B cell (primary cell): ENCODE measurements around the gene SSRP1. TPM values are rescaled to one million over a fixed set of nuclear protein-coding genes. Genes with fewer than 3 reads are reported as not detected.

Experiments
- ATAC-seq: fragments of 200-7000 bp; cut with Tn5 transposase; one replicate; pipeline ENCODE4 v1.10.0; 2021; ENCODE audit warnings: low read depth, mild to moderate bottlenecking, moderate number of reproducible peaks, moderate library complexity
- CTCF ChIA-PET: fragments of 350-600 bp; sonication (Branson Sonifier 250); formaldehyde crosslinking; loops from one replicate; lab custom pipeline; 2021; ENCODE audit warnings: antibody characterized with exemption, inconsistent platforms; lab: Charles Lee
- POLR2A ChIA-PET: fragments of 350-600 bp; sonication (Branson Sonifier 250); formaldehyde crosslinking; loops from one replicate; lab custom pipeline; 2021; ENCODE audit warnings: antibody characterized with exemption; lab: Charles Lee
- DNase-seq: peaks from one replicate; pipeline ENCODE4 v3.0.0; 2013
- H2AFZ ChIP-seq: 2 replicates; pipeline ENCODE4 v1.6.1; 2012; ENCODE audit warnings: mild to moderate bottlenecking, low read depth, low read length; ENCODE audit not compliant: insufficient read depth, poor library complexity, severe bottlenecking
- H3K27ac ChIP-seq, 2 donors: 1 replicate in 1 of 2; 2 replicates in 1 of 2; pipeline ENCODE4 v1.5.1; 2012 to 2013; ENCODE audit warnings: low read length in 2 of 2, mild to moderate bottlenecking in 2 of 2, moderate library complexity in 1 of 2
- H3K27me3 ChIP-seq, 4 experiments: fragments of 200-600 bp in 1 of 4; sonication (generic) in 1 of 4; replicated peaks in 1 of 4; 1 replicate in 2 of 4; 2 replicates in 2 of 4; pipeline versions ENCODE4 v1.6.1 to v1.7.0; 2013 to 2016; ENCODE audit warnings: low read length in 3 of 4, mild to moderate bottlenecking in 2 of 4, mixed read lengths in 1 of 4, moderate library complexity in 1 of 4; ENCODE audit not compliant: insufficient read depth in 4 of 4, control insufficient read depth in 3 of 4; ENCODE audit errors: control extremely low read depth in 1 of 4
- H3K36me3 ChIP-seq, 2 experiments: replicated peaks in 1 of 2; 1 replicate in 1 of 2; 2 replicates in 1 of 2; pipeline versions ENCODE4 v1.6.1 to v1.7.1; 2013; ENCODE audit warnings: low read length in 1 of 2; ENCODE audit not compliant: insufficient read depth in 2 of 2, control insufficient read depth in 1 of 2; ENCODE audit errors: control extremely low read depth in 1 of 2, extremely low read depth in 1 of 2
- H3K4me1 ChIP-seq, 2 donors: fragments of 200-600 bp in 1 of 2; sonication (generic) in 1 of 2; 1 replicate in 1 of 2; 2 replicates in 1 of 2; pipeline versions ENCODE4 v1.5.1 to v1.6.1; 2013 to 2017; ENCODE audit warnings: low read length in 2 of 2; ENCODE audit not compliant: control insufficient read depth in 2 of 2, insufficient read depth in 2 of 2
- H3K4me2 ChIP-seq: replicated peaks from 2 replicates; pipeline ENCODE3; 2012; ENCODE audit warnings: mild to moderate bottlenecking, low read depth, low read length; ENCODE audit not compliant: poor library complexity, severe bottlenecking
- H3K4me3 ChIP-seq, 5 experiments: fragments of 200-600 bp in 1 of 5; sonication (generic) in 1 of 5; 1 replicate in 3 of 5; 2 replicates in 2 of 5; pipeline versions ENCODE4 v1.5.1 to v1.7.0; 2011 to 2016; ENCODE audit warnings: low read length in 4 of 5, mild to moderate bottlenecking in 4 of 5, low read depth in 2 of 5, control low read depth in 1 of 5, moderate library complexity in 1 of 5; ENCODE audit not compliant: insufficient read depth in 1 of 5; ENCODE audit errors: control extremely low read depth in 1 of 5, extremely low read depth in 1 of 5
- H3K79me2 ChIP-seq: fragments of 200-600 bp; sonication (generic); one replicate; pipeline ENCODE4 v1.6.0; 2016; ENCODE audit warnings: low read length; ENCODE audit not compliant: control insufficient read depth, insufficient read depth
- H3K9ac ChIP-seq: fragments of 200-600 bp; sonication (generic); 2 replicates; pipeline ENCODE4 v1.6.1; 2017; ENCODE audit warnings: mild to moderate bottlenecking, low read length, moderate library complexity
- H3K9me3 ChIP-seq, 3 donors: one replicate each; pipeline versions ENCODE4 v1.6.1 to v1.7.1; 2013; ENCODE audit warnings: low read length in 2 of 3; ENCODE audit not compliant: control insufficient read depth in 2 of 3, insufficient read depth in 1 of 3; ENCODE audit errors: control extremely low read depth in 1 of 3
- H4K20me1 ChIP-seq: 2 replicates; pipeline ENCODE4 v1.6.0; 2012; ENCODE audit warnings: mild to moderate bottlenecking, low read length; ENCODE audit not compliant: insufficient read depth, control insufficient read depth, poor library complexity, severe bottlenecking
- H3K27ac Mint-ChIP-seq: one replicate; pipeline ENCODE4 v1.8.0; 2021; ENCODE audit warnings: mixed read lengths
- H3K27me3 Mint-ChIP-seq: one replicate; pipeline ENCODE4 v1.8.0; 2021; ENCODE audit warnings: mixed read lengths
- H3K4me1 Mint-ChIP-seq: one replicate; pipeline ENCODE4 v1.8.0; 2021; ENCODE audit warnings: mixed read lengths
- H3K4me3 Mint-ChIP-seq: one replicate; pipeline ENCODE4 v1.8.0; 2021; ENCODE audit warnings: mixed read lengths
- H3K9me3 Mint-ChIP-seq: one replicate; pipeline ENCODE4 v1.8.0; 2022; ENCODE audit warnings: mixed read lengths; ENCODE audit not compliant: insufficient read depth
- CTCF ChIP-seq: fragments of 200-600 bp; IDR thresholded peaks from one replicate; pipeline ENCODE4 v1.8.0; 2022; ENCODE audit warnings: antibody characterized with exemption, mild to moderate bottlenecking
- EZH2 ChIP-seq: IDR thresholded peaks from 2 replicates; pipeline ENCODE4 v1.6.1; 2012; ENCODE audit warnings: borderline replicate concordance, low read depth, mild to moderate bottlenecking, moderate library complexity, low read length; ENCODE audit not compliant: insufficient read depth, poor library complexity, severe bottlenecking
- WGBS: methylation state at CpG from one replicate; pipeline ENCODE4 v1.1.5; 2013; ENCODE audit warnings: missing lambda C conversion rate; ENCODE audit not compliant: insufficient coverage; 5-methylcytosine and 5-hydroxymethylcytosine counted together
- intact Hi-C: fragments of 100-400 bp; cut with micrococcal nuclease; formaldehyde crosslinking; loops from one replicate; pipeline ENCODE4 v1.10.0; 2022
- polyA plus RNA-seq: library from polyadenylated mRNA; depleted of rRNA; stranded (reverse); fragments of >200 nt; gene quantifications from 2 replicates; pipeline ENCODE4 v1.2.3, GENCODE V29; 2012
- total RNA-seq, 2 donors: library from RNA; stranded (reverse); fragments of 120-200 nt in 1 of 2; gene quantifications; 1 replicate in 1 of 2; 2 replicates in 1 of 2; pipeline versions ENCODE4 v1.2.3 to v1.2.4, GENCODE V29; 2013 to 2022

The SSRP1 gene
- total and polyA plus RNA-seq, 2 donors (not counting 1 experiment from before 2014, with no cell fraction given) = 40.9 to 66.6 TPM

- ATAC-seq (no peak), DNase-seq (no peak)
- H3K9me3 Mint-ChIP-seq = no peaks in the 10 kb centered on the region
- Histone ChIP-seq H3K79me2 (no peaks in the 10 kb centered on the region), H3K27me3 (no peaks in the 10 kb centered on the region), H3K4me2 (no peak overlapping the region), H2AFZ (no peak overlapping the region), H3K9ac (no peak overlapping the region), H3K9me3 (no peaks in the 10 kb centered on the region), H3K27ac (no peak overlapping the region), H3K4me3 (no peak overlapping the region), H3K4me1 (no peaks in the 10 kb centered on the region), H3K36me3 (no peaks in the 10 kb centered on the region), H4K20me1 (no peaks in the 10 kb centered on the region)
- no peak overlapping the region for H3K27ac Mint-ChIP-seq
- intact Hi-C loops = no loop called here
- H3K4me3 Mint-ChIP-seq = no peak overlapping the region
- ChIA-PET CTCF (no interaction called here), POLR2A (no interaction called here)
- H3K4me1 Mint-ChIP-seq = no peaks in the 10 kb centered on the region
- peaks cover 11% of the 10 kb centered on the region for H3K27me3 Mint-ChIP-seq
- TF ChIP-seq EZH2 (no peak), CTCF (no peak)
These were observed 35.2 kb upstream of the SSRP1 start for GRCh38 chr11:57370941-57371340.

GRCh38 chr11:57370251-57370650 is 34.6 kb upstream of the SSRP1 start:
- H3K4me1 Mint-ChIP-seq = no peaks in the 10 kb centered on the region
- 100% methylated on average over 3 of the region's 7 CpGs for WGBS
- no peaks in the 10 kb centered on the region for H3K36me3 ChIP-seq
- H3K27me3 Mint-ChIP-seq = peaks cover 11% of the 10 kb centered on the region
- no peak for TF ChIP-seq CTCF
- no peak for TF ChIP-seq EZH2
- intact Hi-C loops = no loop called here
- ATAC-seq = no peak
- H3K9me3 Mint-ChIP-seq = no peaks in the 10 kb centered on the region
- H3K4me3 Mint-ChIP-seq = no peak overlapping the region
- H3K79me2 ChIP-seq = no peaks in the 10 kb centered on the region
- H3K27ac Mint-ChIP-seq = no peak overlapping the region
- no peaks in the 10 kb centered on the region for H3K27me3 ChIP-seq
- CTCF ChIA-PET = no interaction called here
- DNase-seq = no peak
- H3K9me3 ChIP-seq = no peaks in the 10 kb centered on the region
- H3K4me1 ChIP-seq = no peaks in the 10 kb centered on the region
- H4K20me1 ChIP-seq = no peaks in the 10 kb centered on the region
- no peak overlapping the region for H3K4me2 ChIP-seq
- H2AFZ ChIP-seq = no peak overlapping the region
- POLR2A ChIA-PET = no interaction called here
- H3K9ac ChIP-seq = no peak overlapping the region
- H3K27ac ChIP-seq = no peak overlapping the region
- no peak overlapping the region for H3K4me3 ChIP-seq
